ENCODE data around the gene NUDT8. TPM values are rescaled to one million over a fixed set of nuclear protein-coding genes. Genes with fewer than 3 reads are reported as not detected.

Gene NUDT8
- total and polyA plus RNA-seq, 10 of the 15 experiments (the other 5 are each of a cell fraction or from before 2014, with no cell fraction given), result 0.32 to 18.2 (median 9.8) TPM

- Histone ChIP-seq H3K4me1 (ENCODE audit: control insufficient read depth, insufficient read depth, low read length) (peaks cover 12% of the 10 kb centered on the region), H3K27me3 (replicated peaks in 1 of 2; ENCODE audit: control insufficient read depth in 2 of 2, insufficient read depth in 2 of 2, low read length in 1 of 2) (no peaks in the 10 kb centered on the region), H3K4me2 (ENCODE audit: control insufficient read depth, insufficient read depth) (peak within 1 kb of the TSS; percentile 91), H3K79me2 (ENCODE audit: control insufficient read depth, insufficient read depth, low read length) (peaks cover 16% of the 10 kb centered on the region), H2AFZ (ENCODE audit: control insufficient read depth, low read depth, low read length) (peak within 1 kb of the TSS; percentile 94), H3K9me3 (replicated peaks; ENCODE audit: control insufficient read depth, insufficient read depth, low read length) (no peaks in the 10 kb centered on the region), H3K4me3 (peak within 1 kb of the TSS; percentile 84), H3K27ac (ENCODE audit: control insufficient read depth, insufficient read depth) (peak within 1 kb of the TSS; percentile 68), H4K20me1 (ENCODE audit: control insufficient read depth, insufficient read depth) (no peaks in the 10 kb centered on the region), H3K36me3 (ENCODE audit: control insufficient read depth in 2 of 2, insufficient read depth in 2 of 2, low read length in 1 of 2) (peaks cover 6 to 9% of the 10 kb centered on the region in 2 experiments; a peak in 2 of 4 replicates), H3K9ac (ENCODE audit: control insufficient read depth, insufficient read depth, low read length) (peak within 1 kb of the TSS; percentile 86)
- no TSS peak for BruUV-seq (replicated peaks)
- ATAC-seq (peak; percentile 100), DNase-seq (ENCODE audit: low read depth, low spot score) (peak; percentile 76), FAIRE-seq (peak; percentile 97)
- intact Hi-C loops (cut with micrococcal nuclease; ENCODE audit: unreplicated experiment), result loop anchor here (2.0 kb wide), 1 partner anchor 18 kb away; no protein-coding TSS in a partner anchor
- WGBS (ENCODE audit: insufficient coverage, insufficient replicate concordance, low lambda C conversion rate, missing lambda C conversion rate), result under 1% methylated on average over 69 of the region's 69 CpGs
- SMC1A ChIA-PET (ENCODE audit: uncharacterized antibody, unreplicated experiment), result no interaction called here
- CTCF ChIA-PET, result interaction anchor here (2.0 kb wide), 1 partner anchor 22 kb away, joined by 9 read pairs; the partner anchor contains the start of gene NUDT8
- POLR2A ChIA-PET, result no interaction called here
- in situ Hi-C loops (cut with MboI), result no loop called here
- RAD21 ChIA-PET (ENCODE audit: unreplicated experiment), result no interaction called here
- TF ChIP-seq CHD4 (IDR thresholded peaks at IDR 0.05) (no peak), ZSCAN29 (IDR thresholded peaks at IDR 0.05) (no peak), ATF2 (IDR thresholded peaks at IDR 0.05; ENCODE audit: low read length) (no peak), NR2C2 (IDR thresholded peaks at IDR 0.05; ENCODE audit: borderline replicate concordance, control insufficient read depth, insufficient read length, low read depth) (no peak), YBX1 (IDR thresholded peaks at IDR 0.05) (no peak), MEF2A (IDR thresholded peaks at IDR 0.05; ENCODE audit: insufficient read depth, low read depth, low read length) (no peak), CHD1 (IDR thresholded peaks at IDR 0.05; ENCODE audit: low read depth, low read length) (no peak), IRF4 (IDR thresholded peaks at IDR 0.05; ENCODE audit: low read depth, low read length) (0 out of 2 replicates have a peak, but pooled peaks have one; percentile 5), CREM (IDR thresholded peaks at IDR 0.05; ENCODE audit: low read depth) (peak; percentile 99), SUPT20H (IDR thresholded peaks at IDR 0.05; ENCODE audit: borderline replicate concordance, control insufficient read depth, low read depth, low read length) (no peak), BACH1 (IDR thresholded peaks at IDR 0.05; ENCODE audit: borderline replicate concordance) (peak; percentile 81; the same call in 1 of the 2 replicates), SIN3A (IDR thresholded peaks at IDR 0.05; ENCODE audit: low read depth, low read length) (peak; percentile 73; the same call in 1 of the 2 replicates)
- TF ChIP-seq, protein P1, sequence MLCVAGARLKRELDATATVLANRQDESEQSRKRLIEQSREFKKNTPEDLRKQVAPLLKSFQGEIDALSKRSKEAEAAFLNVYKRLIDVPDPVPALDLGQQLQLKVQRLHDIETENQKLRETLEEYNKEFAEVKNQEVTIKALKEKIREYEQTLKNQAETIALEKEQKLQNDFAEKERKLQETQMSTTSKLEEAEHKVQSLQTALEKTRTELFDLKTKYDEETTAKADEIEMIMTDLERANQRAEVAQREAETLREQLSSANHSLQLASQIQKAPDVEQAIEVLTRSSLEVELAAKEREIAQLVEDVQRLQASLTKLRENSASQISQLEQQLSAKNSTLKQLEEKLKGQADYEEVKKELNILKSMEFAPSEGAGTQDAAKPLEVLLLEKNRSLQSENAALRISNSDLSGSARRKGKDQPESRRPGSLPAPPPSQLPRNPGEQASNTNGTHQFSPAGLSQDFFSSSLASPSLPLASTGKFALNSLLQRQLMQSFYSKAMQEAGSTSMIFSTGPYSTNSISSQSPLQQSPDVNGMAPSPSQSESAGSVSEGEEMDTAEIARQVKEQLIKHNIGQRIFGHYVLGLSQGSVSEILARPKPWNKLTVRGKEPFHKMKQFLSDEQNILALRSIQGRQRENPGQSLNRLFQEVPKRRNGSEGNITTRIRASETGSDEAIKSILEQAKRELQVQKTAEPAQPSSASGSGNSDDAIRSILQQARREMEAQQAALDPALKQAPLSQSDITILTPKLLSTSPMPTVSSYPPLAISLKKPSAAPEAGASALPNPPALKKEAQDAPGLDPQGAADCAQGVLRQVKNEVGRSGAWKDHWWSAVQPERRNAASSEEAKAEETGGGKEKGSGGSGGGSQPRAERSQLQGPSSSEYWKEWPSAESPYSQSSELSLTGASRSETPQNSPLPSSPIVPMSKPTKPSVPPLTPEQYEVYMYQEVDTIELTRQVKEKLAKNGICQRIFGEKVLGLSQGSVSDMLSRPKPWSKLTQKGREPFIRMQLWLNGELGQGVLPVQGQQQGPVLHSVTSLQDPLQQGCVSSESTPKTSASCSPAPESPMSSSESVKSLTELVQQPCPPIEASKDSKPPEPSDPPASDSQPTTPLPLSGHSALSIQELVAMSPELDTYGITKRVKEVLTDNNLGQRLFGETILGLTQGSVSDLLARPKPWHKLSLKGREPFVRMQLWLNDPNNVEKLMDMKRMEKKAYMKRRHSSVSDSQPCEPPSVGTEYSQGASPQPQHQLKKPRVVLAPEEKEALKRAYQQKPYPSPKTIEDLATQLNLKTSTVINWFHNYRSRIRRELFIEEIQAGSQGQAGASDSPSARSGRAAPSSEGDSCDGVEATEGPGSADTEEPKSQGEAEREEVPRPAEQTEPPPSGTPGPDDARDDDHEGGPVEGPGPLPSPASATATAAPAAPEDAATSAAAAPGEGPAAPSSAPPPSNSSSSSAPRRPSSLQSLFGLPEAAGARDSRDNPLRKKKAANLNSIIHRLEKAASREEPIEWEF (IDR thresholded peaks at IDR 0.05; ENCODE audit: insufficient replicate concordance, low read depth, low read length), result no peak
- TF ChIP-seq, protein P2, sequence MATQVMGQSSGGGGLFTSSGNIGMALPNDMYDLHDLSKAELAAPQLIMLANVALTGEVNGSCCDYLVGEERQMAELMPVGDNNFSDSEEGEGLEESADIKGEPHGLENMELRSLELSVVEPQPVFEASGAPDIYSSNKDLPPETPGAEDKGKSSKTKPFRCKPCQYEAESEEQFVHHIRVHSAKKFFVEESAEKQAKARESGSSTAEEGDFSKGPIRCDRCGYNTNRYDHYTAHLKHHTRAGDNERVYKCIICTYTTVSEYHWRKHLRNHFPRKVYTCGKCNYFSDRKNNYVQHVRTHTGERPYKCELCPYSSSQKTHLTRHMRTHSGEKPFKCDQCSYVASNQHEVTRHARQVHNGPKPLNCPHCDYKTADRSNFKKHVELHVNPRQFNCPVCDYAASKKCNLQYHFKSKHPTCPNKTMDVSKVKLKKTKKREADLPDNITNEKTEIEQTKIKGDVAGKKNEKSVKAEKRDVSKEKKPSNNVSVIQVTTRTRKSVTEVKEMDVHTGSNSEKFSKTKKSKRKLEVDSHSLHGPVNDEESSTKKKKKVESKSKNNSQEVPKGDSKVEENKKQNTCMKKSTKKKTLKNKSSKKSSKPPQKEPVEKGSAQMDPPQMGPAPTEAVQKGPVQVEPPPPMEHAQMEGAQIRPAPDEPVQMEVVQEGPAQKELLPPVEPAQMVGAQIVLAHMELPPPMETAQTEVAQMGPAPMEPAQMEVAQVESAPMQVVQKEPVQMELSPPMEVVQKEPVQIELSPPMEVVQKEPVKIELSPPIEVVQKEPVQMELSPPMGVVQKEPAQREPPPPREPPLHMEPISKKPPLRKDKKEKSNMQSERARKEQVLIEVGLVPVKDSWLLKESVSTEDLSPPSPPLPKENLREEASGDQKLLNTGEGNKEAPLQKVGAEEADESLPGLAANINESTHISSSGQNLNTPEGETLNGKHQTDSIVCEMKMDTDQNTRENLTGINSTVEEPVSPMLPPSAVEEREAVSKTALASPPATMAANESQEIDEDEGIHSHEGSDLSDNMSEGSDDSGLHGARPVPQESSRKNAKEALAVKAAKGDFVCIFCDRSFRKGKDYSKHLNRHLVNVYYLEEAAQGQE (IDR thresholded peaks at IDR 0.05; ENCODE audit: low read depth, low read length), result no peak
These were observed 23.0 kb downstream of the NUDT8 start, which contains the start of gene NDUFV1 for GRCh38 chr11:67606492-67607295. NDUFV1 (plus strand) TSS chr11:67606936; CDS start chr11:67607005, 69 bp downstream.
